Measurements from ENCODE around the gene IPO7.
"Not testable (repeated sequence)": the region's sequence is repeated elsewhere in the genome, so short reads cannot be mapped to it uniquely, and the experiment has no call there.

The IPO7 gene

DNA sequence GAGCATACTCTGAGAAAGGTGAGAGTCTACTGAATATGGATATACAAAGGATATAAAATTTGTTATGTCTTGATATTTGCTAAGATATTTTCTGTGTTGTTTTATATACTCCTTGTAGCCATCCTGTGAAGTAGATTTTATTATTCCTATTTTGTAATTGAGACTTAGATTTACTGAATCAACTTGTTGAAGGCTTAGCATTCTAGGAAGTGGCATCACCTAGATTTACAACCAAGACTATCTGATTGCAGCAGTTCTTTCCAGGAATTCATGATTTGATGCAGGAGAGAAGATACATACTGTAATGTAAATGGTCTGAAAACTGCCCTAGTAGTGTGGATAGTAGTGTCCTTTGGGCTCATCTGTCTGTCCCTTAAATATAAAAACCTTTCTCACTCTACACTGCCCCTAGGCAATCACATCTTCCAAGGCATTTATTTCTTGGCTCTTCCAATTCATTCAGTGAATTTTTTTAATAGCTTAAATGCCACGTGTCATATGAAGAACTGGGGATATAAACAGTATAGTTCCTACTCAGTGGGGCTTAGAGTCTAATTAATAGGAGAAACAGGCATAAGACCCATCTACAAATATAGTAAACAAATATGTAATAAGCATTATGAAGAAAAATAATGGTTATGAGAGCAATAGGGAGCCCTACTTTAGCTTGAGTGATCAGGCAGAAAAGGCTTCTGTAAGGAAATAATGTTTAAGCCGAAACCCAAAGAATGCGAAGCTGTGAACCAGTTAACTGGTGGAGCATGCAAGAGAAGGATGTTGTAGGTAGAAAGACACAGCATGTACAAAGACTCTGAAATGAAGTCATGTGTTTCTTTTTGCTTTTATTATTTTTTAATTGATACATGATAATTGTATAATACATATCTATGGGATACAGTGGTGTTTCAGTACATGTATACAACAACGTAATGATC, 13.6 kb downstream of the IPO7 start:
- DNase-seq (ENCODE audit: low read depth), result peak; percentile 4

DNA sequence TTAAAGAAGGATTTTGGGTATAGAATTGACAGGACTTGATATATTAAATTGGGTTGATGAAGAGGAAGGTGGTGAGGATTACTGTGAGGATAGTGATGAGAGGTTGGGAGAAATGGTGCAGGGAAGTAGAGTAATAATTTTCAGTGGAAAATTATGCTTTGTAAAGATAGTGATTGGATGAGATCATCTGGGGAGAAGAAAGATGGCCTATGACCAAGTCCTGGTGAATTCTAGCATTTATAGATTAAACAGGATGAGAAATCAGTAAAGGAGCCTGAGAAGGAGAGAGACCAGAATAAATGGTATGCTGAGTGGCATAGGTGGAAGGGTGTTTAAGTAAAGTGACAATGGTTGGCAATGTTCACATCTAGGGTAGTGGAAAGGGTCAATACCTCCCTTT, 15.0 kb downstream of the IPO7 start:
- DNase-seq (ENCODE audit: low read depth), result no peak

DNA sequence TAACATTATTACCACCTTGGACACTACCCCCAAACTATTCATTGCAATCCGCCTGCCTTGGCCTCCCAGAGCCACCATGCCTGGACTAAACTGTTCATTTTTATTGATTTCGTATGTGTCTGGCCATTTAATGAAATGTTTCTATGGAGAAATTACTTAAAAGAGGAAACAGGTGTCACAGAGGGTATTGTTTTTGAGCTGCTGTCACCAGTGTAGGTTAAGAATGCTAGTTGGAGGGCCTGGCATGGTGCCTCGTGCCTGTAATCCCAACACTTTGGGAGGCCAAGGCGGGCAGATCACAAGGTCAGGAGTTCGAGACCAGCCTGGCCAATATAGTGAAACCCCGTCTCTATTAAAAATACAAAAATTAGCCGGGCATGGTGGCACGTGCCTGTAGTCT, 17.4 kb downstream of the IPO7 start:
- DNase-seq (ENCODE audit: low read depth), result not testable (repeated sequence)

DNA sequence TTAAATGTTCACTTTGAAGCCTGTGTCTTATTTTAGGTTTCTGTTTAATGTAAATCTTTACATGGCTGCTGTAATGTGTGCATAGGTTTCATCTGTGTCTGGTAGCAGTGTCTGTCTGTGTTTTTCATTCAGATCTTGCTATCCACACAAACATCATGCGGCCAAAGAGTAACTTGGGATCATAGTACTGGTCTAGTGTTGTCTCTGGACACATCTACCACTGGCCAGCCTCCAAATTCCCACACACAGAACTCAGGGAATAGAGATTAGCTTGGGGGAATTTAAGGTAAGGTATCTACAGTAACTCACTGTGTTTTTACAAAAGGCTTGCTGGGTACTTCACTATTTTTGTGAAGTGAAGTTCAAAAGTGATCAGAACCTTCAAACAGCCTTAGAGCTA, 44.3 kb downstream of the IPO7 start:
- no peak for DNase-seq (ENCODE audit: low read depth)

DNA sequence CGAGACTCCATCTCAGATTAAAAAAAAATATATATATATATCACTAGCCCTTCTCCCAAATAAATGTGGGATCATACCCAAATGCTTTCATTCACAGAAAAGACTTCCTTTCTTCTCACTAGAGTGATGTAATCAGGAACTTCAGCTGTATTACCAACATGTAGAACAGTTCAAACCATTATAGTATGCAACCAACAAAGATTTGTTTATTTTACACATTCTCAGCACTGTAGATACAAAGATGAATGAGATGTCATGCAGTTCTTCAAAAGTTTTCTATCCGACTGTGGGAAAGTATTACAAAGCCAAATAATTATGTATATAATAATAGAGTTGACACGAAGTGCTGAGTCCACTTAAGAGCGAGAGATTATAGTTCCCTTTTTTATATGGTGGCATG, 54.2 kb downstream of the IPO7 start:
- DNase-seq (ENCODE audit: low read depth), result no peak

DNA sequence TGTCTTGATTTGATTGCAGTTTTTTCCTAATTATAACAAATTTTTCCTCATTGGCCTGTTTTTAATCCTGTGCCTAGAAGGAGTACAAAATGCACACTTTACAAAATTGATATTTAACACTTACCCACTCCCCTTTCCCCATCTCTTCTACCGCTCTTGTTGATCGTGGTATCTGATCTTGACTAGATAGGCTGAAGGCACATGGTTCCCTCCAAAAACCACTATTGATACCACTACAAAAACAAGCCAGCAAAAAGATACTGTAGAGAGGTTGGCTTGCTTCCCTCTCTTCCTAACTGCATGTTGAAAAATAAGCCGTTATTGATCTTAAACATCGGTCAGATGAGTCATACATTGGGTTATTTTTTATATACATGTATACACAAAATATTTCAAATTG, 61.8 kb downstream of the IPO7 start:
- DNase-seq (ENCODE audit: low read depth), result no peak

DNA sequence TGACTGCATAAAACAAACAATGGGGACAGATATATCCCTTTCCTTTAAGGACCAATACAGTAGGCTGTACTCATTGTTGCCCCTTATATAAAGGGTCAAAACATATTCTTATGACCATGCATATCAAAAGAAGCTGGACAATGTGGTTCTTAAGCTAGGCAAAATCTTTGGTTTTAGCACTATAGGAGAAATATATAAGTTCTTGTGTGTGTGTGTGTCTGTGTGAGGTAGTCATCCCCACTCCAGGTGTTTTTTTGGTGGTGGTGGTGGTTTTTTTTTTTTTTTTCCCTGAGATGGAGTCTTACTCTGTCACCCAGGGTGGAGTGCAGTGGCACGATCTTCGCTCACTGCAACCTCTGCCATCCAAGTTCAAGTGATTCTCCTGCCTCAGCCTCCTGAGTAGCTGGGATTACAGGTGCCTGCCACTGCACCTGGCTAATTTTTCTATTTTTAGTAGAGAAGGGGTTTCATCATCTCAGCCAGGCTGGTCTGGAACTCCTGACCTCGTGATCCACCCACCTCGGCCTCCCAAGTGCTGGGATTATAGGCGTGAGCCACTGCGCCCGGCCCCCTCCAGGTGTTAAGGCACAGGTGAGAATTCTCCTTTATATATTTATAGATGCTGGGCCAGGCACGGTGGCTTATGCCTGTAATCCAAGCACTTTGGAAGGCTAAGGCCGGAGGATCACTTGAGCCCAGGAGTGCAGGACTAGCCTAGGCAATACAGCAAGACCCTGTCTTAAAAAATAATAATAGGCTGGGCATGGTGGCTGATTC, 64.3 kb downstream of the IPO7 start:
- DNase-seq (ENCODE audit: low read depth), result no peak

DNA sequence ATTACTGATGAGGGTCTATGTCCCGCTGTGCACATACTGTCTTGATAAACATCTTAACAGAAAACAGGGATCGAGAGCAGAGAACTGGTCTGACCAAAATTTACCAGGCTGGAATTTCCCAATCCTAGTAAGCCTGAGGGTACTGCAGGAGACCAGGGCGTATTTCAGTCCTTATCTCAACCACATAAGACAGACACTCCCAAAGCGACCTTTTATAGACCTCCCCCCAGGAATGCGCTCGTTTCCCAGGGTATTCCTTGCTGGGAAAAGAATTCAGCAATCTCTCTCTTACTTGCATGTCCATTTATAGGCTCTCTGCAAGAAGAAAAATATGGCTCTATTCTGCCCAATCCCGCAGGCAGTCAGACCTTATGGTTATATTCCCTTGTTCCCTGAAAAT, 67.6 kb downstream of the IPO7 start:
- DNase-seq (ENCODE audit: low read depth), result not testable (repeated sequence)

DNA sequence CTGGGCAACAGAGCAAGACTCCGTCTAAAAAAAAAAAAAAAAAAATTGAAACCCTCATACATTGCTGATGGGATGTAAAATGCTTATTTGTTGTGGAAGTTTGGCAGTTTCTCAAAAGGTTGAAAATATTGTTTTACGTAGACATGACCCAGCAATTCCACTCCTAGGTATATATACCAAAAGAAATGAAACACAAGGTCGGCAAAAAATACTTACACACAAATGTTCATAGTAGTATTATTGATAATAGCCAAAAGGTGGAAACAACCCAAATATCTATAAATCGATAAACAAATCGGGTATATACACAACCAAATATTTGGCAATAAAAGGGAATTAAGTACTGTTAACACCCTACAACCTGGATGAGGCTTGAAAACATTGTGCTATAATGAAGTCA, 71.3 kb downstream of the IPO7 start:
- no peak for DNase-seq (ENCODE audit: low read depth)

DNA sequence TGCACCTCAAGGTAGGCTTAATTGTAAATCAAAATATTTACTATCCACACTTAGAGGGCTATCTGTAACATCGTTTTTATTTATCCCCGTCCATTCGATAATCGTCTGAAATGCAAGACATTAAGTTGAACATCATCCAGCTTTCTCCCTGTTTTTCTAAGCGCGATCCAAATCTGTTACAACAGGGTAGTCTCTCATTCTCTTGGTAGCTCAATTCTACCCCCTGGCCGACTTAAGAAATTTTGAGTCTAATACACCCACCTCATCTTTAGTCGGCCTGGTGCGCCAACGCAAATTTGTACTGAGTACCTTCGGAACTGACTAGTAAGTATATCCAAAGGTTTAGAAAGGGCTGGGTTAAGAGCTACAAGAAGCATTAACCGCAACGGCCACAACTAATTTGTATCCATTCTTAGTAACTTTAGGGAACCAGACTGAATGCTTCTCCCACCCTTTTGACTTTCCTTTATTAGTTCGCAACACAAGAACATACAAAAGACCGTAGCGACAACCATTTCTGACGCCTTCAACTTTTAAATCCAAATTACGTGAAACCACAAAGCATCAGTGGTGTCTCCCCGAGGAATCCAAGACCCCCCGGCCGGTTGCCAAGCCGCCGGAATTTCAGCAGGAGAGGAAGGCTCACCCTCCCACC, 75.3 kb downstream of the IPO7 start:
- DNase-seq (ENCODE audit: low read depth), result peak; percentile 76

DNA sequence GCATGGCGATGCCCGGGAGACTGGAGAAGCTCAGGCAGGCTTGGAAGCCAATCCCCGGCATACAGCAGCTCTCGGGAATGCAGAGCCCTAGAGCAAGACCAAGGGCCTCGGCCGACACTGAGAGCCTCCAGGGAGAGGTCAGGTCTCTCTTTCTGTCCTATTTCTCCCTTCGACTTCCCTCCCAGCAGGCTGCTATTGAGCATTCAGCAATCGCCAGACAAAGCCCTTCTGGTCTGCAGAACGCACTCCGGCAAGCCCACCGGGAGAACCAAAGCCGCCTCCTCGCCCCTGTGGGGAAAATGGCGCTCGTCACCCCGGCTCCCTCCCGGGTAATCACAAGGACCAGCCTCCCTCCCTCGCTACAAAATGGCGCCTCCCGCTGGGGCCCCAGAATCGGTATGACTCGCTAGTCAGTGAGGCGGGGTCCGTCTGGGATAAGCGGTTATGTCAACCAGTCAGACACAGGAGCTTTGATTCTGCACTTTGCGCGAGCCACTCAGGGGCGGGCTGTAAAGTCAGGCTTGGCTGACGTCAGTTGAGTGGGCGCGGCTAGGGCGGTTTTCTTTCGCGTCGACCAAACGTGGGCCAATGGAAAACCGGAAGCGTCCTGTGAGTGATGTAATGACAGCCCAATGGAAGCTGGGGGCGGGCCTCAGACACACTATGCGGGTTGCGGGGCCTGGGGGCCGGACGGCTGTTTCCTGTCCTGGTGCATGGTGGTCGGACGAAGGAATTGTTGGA, 76.0 kb downstream of the IPO7 start, which contains the start of gene ZNF143:
TSS of gene ZNF143 (plus strand) at position 691 of the 741 bp plus-strand sequence. CDS start 10,297 bp downstream, outside the sequence.
- DNase-seq (ENCODE audit: low read depth), result peak; percentile 100

DNA sequence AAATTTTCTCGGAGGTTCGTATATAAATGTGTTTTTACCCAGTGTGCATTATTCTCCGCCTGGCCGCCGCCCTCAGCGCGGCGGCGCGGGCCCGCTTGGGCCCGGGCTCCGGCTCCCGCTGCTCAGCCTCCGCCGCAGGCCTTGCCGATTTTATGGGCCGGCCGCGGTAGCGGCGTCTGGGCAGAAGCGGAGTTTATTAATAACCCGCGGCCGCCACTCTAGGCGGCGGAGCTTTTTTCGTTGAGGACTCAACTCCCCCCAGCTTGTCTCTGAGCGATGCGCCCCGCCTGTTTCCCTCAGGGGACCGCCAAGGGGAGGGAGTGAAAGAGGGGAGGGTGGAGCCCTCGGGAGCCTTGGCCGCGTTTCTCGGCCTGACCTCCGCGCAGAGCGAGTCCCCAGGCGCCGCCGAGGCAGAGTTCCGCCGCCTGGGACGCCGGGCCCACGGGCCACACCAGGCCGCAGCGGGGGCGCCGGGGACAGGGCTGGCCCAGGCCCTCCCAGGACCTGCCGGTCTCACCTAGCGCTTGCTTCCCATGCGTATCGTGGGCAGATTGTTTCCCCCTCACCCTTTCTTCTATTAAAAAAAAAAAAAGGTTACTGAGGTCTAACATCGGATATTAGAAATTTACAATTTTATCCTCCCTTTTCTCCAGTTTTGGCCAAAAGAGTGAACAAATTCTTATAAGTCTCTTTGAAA, 76.8 kb downstream of the IPO7 start:
- DNase-seq (ENCODE audit: low read depth), result peak; percentile 96

DNA sequence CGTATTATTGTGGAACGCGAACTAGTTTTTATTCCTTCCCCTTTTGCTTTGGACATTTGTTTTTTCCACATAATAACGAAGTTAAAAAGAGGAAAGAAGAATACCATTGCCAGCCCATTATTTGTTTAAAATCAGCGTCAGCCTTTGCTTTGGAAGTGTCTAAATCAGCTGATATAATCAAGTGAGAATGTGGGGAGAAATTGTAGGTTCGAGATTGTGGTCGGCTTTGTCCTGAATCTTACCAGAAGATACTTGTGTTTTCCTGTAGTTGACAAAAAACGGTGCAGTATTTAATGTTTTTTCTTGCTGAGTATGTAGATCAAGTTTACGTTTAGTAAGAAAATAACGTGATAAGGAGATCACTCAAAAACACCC, 77.3 kb downstream of the IPO7 start:
- no peak for DNase-seq (ENCODE audit: low read depth)

DNA sequence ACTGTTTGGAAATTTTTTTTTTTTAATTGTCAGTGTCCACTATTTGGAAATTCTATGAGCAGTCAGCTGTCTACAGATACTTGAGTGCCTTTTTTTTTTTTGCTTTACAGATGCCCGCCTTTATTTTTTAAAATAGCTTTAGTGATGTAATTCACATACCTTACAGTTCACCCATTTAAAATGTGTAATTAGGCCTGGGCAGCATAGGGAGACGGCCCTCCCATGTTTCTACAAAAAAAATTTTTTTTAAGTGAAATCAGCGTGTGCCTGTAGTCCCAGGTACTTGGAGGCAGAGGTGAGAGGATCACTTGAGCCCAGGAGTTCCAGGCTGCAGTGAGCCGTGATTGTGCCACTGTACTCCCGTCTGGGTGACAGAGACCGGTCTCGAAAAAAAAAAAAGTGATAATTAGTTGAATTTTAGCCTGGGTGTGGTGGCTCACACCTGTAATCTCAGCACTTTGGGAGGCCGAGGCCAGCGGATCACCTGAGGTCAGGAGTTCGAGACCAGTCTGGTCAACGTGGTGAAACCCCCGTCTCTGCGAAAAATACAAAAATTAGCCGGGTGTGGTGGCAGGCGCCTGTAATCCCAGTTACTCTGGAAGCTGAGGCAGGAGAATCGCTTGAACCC, 77.8 kb downstream of the IPO7 start:
- DNase-seq (ENCODE audit: low read depth), result peak; percentile 13

DNA sequence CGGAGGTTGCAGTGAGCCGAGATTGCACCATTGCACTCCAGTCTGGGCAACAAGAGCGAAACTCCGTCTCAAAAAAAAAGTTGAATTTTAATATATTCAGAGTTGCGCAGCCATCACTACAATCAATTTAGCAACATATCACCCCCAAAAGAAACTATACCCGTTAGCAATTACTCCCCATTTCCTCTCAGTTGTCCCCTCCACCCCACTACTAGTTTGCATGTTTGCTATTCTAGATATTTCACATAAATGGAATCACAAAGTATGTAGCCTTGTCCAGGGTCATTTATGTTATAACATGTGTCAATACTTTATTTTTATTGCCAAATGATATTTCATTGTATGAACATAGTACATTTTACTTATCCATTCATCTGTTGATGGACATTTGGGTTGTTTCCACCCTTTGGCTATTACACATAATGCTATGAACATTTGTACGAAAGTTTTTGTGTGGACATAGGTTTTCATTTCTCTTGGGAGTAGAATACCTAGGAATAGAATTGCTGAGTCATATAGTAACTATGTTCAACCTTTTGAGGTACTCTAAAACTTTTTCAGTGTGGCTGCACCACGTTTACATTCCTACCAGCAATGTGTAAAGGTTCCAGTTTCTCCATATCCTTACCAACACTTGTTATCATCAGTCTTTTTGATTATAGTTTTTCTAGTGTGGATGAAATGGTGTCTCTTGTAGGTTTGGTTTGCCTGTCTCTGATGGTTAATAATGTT, 78.5 kb downstream of the IPO7 start:
- no peak for DNase-seq (ENCODE audit: low read depth)

DNA sequence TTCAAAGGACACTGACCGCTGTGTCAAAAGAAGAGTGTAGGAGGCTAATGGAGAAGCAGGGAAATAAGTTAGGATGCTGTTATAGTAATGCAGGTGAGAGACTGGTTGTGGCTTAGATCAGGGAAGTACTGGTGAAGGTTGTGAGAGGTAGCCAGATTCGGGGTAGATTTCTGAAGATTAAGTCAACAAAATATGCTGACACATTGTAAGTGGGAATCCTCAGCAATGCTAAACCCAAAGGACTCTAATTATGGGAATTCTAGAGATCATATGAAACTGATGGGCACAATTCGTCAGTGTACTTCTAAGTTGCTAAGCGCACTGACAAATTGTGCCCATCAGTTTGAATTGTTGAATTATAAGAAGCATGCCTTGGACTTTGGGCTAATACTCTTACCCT, 86.3 kb downstream of the IPO7 start:
- no peak for DNase-seq (ENCODE audit: low read depth)

DNA sequence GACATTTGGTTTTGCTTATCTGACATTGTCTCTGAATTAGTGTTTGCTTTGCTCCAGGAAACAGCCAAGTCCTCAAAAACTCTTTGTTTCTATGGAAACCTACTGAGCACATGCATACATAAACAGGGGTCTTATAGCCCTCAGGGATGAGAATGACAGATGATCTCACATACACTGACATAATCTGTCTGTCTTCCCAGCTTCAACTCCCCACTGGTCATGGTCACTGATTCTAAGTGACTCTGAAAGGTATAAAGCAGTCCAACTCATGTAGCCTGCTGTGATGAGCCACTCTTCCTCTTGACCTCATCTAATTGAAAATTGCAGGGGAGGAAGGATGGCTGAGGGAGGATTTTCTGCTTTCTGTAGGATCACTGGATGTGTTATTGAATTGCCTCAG, 89.0 kb downstream of the IPO7 start:
- DNase-seq (ENCODE audit: low read depth), result no peak

DNA sequence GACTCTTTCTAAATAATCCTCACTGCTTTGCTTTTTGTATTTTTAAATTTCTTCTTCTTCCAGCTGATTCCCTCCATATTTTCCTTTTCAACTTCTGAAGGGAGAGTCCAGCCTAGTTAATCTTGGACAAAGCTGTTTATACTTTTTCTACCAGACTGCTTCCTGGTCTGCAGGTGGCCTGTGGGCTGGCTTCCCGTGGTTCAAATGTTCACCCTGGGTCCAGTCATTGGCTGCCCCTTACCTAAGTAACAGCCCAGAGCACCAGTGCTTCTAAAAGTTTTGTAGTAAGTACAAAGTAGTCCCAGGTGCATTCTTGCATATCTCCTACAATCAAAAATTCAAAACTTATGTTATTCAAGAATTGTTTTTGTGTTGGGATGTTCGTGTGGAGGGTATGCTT, 95.4 kb downstream of the IPO7 start:
- DNase-seq (ENCODE audit: low read depth), result no peak

DNA sequence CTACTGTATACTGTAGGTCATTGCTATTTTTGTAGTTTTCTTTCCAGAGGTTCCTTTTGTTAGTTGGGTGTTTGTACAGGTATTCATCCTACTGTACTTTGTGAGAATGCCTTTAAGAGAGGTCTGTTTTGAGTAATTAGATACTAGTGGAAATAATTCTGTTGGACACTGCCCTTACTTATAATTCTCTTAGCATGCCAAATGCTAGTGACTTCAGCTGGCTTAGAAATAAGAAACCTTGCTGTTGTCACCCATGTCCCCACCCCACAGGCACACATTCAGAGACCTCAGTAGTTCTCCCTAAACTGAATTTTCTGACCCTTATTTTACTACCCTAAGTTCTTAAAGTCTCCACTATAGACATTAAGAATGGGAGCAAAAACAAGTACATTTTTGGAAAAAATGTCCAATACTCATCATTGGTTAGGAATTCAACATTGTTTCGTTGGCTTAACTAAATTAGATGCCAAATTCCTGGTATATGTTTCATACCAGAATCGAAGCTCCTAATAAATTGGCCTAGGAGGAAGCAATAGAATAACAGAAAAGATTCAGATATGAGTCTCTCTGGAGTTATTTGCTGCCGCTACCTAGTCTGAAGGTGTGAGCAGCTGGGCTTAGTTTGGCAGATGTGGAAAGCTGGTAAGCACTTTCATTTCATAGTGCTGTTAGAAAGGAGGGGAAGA, 104.8 kb downstream of the IPO7 start:
- peak; percentile 53 for DNase-seq (ENCODE audit: low read depth)

DNA sequence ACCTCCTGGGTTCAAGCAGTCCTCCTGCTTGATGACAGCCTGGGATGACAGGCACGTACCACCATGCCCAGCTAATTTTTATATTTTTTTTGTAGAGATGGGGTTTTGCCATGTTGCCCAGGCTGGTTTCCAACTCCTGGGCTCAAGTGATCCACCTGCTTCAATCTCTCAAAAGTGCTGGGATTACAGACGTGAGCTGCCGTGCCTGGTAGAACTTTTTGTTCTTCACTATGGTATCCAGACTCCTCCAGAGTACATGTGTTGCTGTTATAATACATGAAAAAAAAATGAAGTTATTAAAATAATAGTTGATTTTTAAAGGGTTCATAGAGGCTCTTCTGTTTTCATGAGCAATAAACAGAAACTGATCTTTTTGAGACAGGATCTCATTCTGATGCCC, 105.9 kb downstream of the IPO7 start:
- no peak for DNase-seq (ENCODE audit: low read depth)

Measured in fibroblast of gingiva (primary cell).